NCI-H1694 treated with DMSO at 0.1 percent for 48 hours (cell line): ENCODE measurements around the gene KCND2.

Experiments used
- DNase-seq: peaks from one replicate; lab custom pipeline; 2025; lab: John Stamatoyannopoulos, UW

KCND2 gene

DNA sequence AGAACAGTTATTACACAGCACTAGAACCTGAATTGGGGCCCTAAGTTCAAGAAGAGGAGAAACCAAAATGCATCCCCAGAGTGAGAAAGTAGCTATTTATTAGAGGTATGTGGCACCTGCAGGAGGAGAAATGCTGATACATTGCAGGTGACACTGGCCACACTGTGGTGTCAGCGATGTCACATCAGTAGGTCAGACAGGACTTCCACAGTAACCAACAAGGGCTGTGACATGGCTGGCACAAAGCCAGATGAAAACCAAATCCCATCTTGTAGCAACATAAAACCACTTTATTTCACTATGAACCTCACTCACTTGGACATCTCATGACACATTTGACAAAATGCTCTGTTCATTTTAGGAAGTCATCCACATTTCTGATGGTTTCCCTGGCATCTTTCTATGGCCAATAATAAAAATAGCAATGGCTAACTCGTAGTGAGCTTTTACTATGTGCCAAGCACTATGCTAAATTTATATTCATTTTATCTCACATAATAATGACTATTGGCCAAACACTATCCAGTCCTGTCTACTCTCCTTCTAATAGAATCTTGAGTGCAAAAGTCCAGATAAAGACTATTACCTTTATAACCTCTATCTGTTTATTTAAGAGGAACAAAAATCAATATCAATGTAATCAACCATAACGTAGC is 430.7 kb downstream of the KCND2 start:
- no peak for DNase-seq

DNA sequence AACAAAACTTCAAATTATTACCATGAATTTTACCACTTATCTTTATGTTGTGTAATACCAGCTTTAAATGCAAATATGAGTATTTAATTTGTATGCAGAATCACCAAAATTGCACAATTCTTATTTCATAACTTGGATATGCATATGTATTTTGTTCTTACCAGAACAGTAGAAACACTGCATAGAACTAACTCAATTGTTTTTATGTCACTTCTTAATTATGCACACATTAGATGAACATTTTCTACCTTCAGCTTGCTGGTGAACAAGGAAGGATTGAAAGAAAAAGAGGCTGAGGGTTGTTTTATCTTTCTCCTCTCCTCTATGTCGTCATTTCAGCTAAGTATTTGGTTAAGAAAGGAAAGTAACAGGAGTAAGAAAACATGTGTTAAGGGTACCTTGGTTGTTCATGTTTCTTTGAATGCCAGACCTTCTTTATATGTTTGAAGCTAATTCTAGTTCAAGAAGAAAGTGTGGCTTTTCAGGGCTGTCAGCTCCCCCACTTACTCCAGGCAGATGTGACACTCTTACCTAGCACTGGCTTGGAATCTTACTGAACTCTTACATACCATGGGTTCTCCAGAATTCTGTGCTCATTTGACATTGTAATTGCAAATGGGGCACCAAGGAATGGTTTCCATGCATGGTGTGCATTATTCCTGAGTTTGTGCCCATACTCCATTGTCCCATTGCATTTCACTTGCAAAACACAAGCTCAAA is 436.4 kb downstream of the KCND2 start:
- DNase-seq, result no peak

DNA sequence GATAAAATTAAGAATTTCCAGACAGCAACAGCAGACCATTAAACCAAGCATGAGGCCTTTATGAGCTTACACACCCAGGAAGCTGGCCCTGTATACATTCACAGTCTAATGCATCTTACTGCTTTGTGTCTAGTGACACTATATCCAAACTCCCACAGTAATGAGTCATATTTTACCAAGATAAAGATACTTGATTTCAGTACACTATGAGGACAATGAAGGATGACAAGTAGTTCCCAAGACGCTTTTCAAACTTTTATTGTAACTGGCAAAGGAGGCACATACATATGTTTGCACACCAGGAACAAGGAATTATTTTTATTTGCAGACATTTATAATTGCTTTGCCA is 437.0 kb downstream of the KCND2 start:
- DNase-seq, result no peak

DNA sequence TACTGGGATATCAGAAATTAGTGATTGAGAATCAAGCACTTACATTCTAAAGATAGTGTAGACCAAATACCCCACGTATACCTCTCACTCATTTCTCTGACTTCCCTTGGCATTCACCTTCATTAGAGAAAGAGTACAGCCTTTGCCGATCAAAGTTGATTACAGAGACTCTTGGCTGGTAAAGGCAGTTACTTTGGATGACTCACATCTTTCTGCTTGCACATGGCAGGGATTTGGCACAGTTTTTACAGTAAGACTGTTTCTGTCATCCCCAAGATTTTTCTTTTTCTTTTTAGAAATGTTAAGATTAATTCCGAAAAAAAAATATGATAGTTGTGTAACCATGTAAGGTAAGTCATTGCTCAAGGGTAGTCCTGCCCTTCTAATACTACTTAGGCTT is 442.0 kb downstream of the KCND2 start:
- DNase-seq, result no peak

DNA sequence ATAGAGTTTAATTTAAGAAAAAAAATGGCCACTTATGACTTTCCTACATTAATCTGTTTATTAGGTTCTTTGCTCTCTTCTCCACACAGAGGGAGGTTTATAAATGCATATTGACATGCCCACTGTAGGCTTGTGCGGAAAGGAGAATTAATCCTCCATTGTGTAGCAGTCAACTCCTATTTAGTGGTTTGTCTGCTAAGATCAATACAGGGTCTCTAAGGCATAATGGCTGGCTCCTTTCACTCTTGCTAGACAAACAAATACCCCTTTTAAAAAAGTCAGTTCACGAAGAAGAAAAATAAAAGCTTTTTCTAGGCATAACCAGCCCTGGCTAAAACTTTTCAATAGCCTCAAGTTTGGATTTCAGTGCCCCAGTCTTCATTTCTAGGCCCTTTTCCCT is 443.3 kb downstream of the KCND2 start:
- no peak for DNase-seq

DNA sequence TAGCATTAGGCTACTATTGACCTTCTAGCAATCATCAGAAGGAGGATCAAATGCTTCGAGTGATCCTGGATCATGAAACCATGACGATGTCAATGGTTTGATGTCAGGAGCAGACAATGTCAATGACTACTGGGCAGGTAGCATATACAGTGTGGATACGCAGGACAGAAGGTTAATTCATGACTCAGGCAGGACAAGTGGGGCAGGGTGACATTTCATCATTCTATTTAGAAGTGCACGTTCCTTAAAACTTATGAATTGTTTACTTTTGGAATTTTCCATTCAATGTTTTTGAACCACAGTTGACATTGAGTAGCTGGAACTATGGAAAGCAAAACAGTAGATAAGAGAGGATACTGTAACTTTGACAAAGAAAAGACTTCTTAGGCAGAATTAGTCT is 444.2 kb downstream of the KCND2 start:
- no peak for DNase-seq

DNA sequence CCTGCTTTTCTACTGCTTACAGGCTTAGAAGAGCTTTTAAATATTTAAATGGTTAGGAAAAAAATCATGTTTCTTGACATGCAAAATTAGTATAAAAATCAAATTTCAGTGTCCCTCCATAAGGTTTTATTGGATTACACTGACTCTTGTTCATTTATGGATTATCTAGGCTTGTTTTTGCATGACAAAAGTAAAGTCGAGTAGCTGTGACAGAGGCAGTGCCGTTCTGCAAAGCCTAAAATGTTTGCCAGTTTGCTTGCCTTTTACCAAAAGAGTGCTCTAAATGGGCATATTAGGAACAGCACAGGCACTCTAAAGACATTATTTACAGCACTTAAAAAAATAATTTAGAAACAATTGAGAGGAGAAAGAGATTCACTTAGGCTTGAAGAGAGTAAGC is 445.4 kb downstream of the KCND2 start:
- DNase-seq, result no peak

DNA sequence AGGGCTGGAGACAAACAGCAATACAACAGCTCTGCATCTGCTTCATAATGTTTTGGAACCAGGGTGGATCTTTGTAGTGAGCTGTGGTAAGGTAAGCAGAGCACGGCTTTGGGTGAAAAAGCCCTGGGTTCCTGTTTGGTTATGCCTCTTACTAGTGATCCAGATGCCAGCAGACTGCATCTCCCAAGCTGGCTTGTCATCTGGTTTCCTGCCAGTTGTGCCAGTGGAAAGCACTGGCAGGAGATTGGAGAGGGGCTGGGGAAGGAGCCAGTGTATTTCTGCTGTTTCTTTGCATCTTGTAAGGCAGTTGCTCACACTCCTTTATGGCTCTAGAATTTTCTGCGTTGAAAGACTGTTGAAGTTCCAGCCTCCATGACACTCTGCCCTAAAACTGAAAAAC is 447.3 kb downstream of the KCND2 start:
- DNase-seq, result no peak

DNA sequence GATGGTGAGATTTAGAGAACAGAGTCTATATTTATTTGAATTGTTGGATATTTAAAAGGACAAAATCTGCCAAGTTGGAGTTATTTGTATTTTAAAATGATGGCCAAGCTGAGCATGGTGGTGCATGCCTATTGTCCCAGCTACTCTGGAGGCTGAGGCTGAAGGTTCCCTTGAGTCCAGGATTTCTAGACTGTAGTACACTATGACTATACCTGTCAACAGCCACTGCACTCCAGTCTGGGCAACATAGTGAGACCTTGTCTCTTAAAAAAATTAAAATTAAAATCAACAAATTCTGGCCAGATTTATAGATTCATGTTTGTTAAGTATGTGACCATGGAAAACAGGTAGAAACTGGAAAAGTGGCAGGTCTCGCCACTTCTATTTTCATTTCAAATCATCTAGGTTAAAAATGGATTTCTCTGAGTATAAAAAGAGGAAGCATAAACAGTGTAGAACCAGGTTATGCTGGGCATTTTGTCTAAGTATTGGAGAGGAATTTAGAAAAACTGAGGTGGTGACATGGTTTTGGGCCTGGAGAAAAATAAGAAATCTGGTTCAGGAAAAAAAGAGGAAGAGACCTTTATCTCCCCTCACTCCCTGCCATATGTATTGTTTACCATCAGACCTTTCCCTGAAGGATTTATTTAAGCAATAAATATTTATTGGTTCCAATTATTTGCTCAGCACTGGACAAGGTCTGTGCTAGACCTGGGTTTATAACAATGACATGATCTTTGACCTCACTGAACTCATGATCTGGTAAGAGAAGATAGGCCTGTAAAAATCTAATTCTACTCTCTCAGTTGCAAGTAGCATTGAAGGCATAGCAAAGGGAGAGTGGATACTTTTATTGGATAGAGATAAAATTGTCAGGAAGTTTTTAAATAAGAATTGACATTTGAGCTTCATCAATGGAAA is 450.8 kb downstream of the KCND2 start:
- DNase-seq, result no peak

DNA sequence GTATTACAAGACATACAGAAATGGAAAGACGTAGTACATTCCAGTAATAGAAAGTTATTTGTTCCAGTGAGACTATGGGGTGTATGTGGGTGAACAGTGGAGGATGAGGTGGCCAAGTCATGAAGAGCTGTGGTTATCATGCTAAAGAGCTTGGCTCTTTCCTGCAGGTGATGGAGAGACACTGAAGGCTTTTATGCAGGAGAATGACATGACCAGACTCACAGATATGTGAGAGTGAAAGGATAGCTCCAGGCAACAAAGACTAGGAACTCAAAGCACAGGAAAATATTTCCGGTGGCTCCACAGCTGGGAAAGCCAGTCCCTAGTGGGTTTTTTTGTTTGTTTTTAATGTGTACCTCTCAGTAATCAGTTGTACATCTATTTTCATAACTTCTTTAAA is 451.5 kb downstream of the KCND2 start:
- DNase-seq, result no peak

DNA sequence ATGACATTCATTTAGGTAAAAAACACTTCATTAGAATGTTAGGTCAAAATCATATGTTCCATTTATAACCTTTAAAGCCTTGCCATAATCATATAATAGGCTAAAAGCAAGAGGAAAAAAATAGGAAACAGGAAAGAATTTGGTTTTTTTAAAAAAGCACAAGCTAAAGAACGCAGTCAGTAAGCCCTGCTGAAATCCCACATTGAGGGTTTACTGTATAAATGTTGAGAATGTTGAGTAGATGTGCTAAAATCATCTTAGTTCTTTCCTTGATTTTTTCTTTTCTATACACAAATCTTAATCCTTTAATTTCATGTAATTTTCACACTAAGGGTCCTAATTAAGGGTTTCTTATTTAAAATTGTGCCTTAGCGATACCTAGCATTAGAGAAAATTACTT is 452.0 kb downstream of the KCND2 start:
- no peak for DNase-seq

DNA sequence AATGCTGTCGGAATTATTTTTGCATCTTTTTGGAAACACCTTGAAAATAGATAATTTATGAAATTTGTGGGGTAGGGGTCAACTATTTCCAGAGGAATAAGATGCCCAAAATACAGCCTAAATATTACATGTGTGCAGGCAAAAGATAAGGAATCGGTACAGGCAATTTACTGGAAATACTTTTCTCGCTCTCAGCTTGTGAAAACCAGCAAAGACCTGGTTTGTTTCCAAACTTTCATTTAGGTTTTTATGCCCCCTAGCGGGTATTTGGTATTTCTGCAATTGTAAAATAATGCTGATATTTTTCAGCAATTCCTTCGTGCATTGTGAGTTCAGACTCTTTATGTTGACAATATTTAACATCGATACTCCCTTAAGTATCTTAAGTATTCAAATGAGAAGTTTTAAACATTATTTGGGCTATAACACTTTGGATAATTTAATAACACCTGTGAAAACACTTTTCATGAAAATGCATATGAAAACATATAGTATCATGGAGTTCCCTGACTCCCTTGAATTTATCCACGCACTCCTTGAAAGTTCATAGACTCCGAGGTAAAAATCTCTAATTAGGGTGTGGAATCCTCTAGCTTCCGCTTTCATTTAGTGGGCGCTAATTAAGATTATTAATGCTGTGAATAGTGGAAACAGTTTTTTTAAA is 452.5 kb downstream of the KCND2 start:
- DNase-seq, result peak; percentile 65

DNA sequence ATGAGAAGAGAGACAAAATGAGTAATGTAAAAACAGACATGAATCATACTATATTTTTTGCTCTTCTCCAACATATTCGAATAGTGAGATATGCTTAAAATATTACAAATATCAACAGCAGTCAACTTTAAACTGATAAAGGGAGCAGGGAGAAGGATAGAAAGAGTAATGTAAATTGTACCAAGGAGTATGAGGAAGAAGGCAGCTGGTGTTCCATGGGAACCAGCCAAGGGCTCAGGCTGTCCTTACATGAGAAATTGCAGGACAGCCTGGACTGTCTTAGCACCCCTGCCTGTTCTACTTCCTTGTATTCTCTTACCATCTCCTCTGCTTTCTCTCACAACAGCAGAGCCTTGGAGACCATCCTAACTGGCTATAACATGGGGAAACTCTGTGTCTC is 456.3 kb downstream of the KCND2 start:
- DNase-seq, result no peak

DNA sequence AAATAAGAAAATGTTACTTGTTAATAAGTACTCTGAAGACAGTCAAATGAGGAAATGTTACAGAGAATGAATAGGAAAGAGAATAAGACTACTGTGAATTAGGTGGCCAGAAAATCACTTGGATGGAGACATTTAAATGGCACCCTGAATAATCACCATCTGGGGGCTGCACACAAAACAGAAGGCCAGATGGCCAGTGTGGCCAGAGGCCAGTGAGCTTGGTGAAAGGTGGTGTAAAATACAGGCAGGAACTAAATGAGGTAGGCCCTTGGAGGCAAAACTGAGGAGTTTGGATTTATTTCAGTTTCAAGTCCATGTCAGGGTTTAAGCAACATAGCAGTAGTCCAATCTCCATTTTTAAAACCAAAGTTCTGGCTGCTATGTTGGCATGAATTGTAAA is 458.3 kb downstream of the KCND2 start:
- DNase-seq, result no peak

DNA sequence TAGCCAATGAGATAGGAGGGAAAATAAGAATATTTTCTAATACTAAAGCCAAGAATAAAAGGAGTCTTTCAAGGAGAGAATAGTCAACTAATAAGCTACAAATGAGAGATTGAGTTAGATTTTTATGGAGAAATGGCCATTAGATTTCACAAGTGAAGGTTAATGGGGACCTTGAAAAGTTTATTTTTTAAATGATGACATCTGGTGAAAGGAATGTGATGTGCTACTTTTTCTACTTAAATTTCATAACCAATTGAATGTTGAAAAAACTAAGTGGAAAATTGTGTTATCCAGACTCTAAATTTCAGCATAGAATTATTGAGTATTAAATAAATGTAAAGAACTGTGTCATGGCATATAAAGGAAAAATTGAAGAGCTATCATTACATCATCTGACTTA is 459.3 kb downstream of the KCND2 start:
- no peak for DNase-seq

DNA sequence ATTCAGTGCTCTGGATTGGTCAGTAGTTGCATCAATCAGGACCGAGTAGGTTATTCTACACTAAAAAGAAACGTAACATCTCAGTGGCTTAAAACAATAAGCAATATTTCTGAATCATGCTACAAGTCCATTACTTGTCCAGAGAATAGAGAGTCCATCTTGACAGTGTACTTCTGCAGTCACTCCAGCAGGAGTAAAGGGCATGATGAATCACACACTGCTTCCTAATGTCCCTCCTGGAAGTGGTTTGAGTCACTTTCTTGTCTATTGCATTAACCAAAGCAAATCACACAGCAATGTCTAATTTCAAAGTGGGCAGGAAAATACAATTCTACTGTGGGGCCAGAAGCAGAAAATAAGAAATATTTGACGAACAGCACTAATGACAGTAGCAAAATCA is 460.2 kb downstream of the KCND2 start:
- DNase-seq, result no peak

DNA sequence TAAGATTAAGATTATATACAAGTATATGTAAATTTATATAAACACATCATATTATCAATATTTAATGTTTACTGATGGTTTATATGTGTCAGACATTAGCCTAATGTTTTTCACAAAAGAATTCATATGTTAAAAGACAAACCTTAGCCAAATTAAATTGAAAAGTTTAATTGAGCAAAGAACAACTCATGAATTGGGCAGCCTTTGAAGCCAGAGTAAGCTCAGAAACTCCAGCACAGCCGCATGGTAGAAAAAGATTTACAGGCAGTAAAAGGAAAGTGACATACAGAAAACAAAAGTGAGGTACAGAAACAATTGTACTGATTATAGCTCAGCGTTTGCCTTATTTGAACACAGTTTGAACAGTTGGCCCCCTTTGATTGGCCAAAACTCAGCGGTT is 460.9 kb downstream of the KCND2 start:
- no peak for DNase-seq

DNA sequence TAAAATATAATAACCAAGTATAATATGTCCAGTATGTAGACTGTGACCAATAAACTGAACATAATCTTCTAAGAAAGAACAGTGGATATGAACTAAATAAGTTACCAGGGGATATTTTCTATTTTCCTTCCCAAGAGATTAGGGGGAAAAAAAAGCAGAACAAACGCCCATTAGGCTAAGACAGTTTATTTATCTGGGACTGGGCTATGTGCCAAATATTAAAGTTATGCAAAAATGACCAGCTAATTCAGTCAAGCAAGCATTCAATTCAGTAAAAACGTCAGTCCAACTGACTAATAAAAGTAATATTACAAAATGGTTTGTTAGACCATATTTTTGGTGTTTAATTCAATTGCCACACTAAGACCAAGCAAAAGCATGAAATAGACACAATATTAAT is 462.8 kb downstream of the KCND2 start:
- DNase-seq, result no peak

DNA sequence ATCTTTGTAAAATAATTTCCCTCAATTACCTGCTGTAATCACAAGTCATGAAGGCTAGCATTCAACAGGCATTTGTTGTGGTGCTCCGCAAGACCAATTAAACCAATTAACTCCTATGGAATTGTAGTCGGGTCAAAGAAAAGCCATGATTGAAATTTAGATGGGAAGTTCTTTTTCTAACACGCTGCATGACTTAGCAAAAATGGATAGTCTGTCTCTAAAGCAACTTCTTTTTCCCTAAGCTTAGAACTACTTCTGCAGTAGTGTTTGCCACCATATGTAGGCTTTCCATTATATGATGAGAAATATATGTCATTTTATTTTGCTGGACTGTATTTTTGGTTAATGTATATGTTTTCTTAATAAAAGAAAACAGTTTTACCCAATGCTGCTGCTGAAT is 465.8 kb downstream of the KCND2 start:
- DNase-seq, result no peak

DNA sequence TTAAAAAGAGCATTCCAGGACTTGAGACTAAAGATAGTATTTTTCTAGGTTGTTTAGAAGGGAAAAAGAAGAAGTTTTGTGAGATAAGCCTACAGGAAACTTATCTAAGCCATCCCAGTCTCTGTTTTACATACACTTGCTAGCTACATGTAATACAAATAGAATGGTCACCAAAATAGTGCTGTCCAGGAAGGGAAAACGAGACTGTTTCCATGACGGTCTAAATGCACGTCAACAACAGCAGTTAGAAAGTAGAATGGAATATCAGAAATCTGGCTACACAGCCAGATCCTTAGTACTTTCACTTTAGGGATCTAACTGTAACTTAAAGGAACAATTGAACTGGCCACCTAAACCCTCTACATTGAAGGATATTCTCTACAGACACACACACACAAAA is 467.4 kb downstream of the KCND2 start:
- no peak for DNase-seq

DNA sequence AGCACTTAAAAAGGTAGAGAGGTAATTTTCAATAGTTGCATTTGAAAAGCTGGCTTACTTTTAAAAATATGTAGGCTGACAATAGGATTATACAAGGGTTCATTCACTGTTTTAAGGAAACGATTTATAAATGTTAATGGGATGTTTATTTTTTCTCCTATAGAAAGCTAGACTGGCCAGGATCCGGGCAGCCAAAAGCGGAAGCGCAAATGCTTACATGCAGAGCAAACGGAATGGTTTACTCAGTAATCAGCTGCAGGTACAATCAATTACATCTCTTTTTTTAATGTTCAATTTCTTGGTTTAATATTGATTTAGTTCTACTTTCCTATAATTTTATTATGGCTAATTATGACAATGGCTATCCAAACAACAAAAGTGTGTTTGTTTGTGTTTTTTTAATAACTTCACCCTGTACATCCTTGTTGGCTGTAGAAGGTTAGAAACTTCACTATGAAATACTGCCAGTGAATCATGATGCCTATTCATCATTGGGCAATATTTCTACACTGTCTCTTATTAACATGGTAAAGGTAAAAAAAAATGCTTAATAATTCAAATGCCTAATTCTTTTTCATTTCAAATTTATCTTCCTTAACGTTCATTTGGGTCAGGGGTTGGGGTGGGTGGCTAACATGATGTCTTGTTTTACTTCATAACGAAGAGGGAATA is 468.5 kb downstream of the KCND2 start:
- DNase-seq, result no peak

DNA sequence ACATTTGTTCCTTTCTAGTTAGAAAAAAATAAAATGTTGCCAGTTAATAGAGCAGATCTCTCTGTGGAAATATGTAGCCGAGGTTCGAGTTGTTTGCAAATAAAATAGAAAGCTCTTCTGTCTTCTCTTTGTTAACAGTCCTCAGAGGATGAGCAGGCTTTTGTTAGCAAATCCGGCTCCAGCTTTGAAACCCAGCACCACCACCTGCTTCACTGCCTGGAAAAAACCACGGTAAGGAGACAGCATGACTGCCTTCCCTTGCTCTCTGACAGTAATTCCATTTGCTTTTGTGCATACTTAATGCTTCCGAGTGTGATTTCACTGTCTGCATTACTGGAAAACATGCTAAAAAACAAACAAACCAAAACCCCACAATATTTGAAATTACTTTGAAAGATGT is 469.4 kb downstream of the KCND2 start:
- no peak for DNase-seq
